HG03280 (cell line): ENCODE data around the gene KCNH1.

Experiments
- ATAC-seq: cut with Tn5 transposase; IDR thresholded peaks from one replicate; pipeline ENCODE4 v1.9.1; 2021; ENCODE audit warnings: mild to moderate bottlenecking, moderate library complexity; ENCODE audit not compliant: unreplicated experiment

Gene KCNH1

DNA sequence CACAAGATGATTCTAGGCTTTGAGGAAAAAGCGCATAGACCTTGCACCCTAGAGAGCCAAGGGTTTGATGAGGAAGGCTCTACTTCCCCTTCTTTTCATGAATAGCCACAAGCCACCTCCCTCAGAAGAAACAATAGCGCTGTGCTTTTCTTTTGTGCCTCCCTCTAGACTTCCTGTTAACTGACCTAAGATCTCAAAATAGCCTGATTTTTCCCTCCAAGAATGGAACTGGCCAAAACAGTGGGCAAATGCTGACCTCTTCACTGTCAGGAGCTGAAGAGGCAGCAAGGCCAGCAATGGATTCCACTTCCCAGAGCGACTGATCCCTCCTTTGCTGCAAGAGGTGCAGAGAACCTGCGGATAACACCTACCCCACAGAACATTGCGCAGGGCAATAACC lies 362.8 kb downstream of the KCNH1 start:
- no peak for ATAC-seq

- no peak for ATAC-seq
Measured at GRCh38 chr1:210770396-210770984, 363.5 kb downstream of the KCNH1 start.

GRCh38 chr1:210769473-210769872 lies 364.5 kb downstream of the KCNH1 start:
- no peak for ATAC-seq

DNA sequence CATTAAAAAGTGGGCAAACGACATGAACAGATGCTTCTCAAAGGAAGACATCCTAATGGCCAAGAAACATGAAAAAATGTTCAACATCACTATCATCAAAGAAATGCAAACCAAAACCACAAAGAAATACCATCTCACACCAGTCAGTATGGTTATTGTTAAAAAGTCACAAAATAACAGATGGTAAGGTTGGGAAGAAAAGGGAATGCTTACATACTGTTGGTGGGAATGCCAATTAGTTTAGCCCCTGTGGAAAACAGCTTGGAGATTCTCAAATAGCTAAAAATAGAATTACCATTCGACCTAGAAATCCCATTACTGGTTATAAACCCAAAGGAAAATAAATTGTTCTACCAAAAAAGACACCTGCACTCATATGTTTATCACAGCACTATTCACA lies 369.4 kb downstream of the KCNH1 start:
- ATAC-seq = no peak

GRCh38 chr1:210758761-210759160 lies 375.2 kb downstream of the KCNH1 start:
- no peak for ATAC-seq

- no peak for ATAC-seq
Measured at GRCh38 chr1:210758261-210758660, 375.7 kb downstream of the KCNH1 start.

GRCh38 chr1:210757677-210758076 lies 376.3 kb downstream of the KCNH1 start:
- no peak for ATAC-seq

DNA sequence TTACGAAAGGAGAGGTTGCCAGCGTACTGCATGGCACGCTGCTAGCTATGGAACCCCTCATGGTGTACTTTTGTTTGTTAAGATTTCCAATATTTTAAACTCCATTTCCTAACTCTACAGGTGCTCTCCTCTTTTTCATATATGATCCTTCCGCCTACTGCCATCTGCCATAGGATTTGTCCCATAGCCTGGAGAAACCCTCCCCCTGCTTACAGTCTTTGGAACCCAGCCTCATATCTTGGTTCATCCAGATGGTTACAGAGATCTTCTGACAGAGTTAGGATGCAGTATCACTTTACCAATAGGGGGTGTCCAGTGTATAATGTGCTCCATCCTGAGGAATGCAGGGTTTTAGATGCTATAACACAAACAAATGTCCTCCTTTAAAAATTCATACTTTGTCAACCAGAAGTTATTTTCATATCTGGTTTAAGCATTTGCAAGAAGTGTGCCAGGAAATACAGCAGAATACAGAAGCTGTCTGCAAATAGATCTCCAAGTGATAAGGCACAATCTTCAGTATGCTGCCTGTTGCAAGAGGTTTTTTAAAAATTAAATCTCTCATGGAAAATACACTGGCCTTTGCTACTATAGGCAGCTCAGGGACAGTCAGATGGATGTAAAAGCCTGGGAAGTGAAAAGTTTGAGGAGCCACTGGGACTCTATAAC lies 377.8 kb downstream of the KCNH1 start:
- no peak for ATAC-seq

DNA sequence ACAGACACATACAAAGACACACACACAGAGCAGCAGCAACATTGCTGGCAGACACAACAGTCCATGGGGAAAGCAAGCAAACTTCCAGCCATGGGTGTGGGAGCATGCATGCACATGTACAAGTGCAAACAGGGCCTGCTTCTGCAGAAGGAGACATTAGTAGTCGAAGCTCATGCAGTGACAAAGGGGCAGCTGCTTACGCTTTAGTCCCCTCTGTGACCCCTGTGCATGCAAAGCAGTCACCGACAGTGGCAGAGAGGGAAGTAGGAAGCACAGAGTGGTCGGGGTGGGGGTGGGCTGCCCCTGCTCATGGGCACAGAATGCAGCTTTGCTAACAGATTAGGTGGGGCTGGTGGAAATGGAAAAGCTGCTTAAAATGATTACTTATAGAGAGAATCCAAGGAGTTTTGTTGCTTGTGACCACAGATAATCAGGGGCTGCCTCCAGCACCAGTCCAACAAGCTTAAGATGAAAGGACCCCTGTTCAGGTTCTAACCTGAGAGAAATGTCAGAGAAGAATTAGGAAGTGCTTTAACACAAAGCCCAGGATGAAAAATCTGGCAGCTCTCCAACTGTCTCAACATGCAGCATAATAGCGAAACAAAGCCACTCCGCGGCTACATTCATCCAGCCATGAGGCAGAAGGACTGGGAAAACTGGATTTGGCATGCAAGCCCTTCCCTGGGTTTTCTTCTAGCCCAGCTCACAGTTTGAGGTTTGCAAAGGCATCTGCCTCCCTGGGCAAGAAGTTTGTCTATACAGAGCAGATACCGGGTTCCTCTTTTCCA lies 378.9 kb downstream of the KCNH1 start:
- ATAC-seq = no peak

- no peak for ATAC-seq
Measured at GRCh38 chr1:210751911-210752310, 382.0 kb downstream of the KCNH1 start.

GRCh38 chr1:210750468-210750867 lies 383.5 kb downstream of the KCNH1 start:
- no peak for ATAC-seq

DNA sequence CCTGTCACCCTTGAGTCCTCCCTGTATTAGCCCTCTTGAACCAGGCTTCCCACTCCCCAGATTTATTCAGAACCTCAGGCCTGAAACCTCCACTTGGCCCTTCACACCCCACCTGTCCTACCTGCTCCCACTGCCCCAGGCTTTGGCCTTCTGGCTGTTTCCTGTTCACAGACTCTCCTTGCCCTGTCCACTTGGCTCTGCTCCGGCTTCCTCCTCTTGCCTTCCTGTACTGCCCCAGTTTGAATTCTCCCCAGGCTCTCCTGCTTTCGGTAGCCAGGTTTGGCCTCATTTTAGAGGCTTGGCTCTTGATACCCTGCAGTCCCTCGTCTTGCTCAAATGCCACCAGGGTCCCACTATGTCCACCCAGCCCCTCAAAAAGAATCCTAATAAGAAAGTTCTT lies 385.2 kb downstream of the KCNH1 start:
- ATAC-seq = no peak

- no peak for ATAC-seq
Measured at GRCh38 chr1:210747890-210748289, 386.1 kb downstream of the KCNH1 start.

GRCh38 chr1:210747112-210747511 lies 386.8 kb downstream of the KCNH1 start:
- no peak for ATAC-seq

DNA sequence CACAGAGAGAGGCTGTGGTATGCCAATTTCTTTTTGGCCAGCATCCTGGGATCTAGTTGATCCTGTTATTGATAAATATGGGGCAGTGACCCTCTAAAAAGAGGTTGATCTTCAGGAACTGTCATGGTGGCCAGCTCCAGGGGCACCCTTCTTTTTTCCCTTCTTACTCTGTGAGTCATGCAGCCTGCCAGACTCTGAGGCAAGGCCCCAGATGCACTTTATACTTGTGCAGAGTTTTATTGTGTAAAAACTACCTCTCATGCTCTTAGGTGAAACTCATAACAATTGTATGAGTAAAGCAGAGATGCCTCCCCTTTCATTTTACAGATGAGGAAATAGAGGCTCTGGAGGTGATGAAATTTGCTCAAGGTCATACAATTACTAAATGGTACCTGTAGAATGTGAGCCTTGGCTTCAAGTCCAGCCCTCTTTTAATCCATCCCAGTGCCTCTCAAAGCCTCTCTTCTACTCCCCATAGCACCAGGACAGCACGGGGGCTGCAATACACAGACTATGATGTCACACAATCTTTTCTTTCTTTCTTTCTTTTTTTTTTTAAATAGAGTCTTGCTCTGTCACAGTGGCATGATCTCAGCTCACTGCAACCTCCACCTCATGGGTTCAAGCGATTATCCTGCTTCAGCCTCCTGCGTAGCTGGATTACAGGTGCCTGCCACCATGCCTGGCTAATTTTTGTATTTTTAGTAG lies 387.8 kb downstream of the KCNH1 start:
- ATAC-seq = no peak

DNA sequence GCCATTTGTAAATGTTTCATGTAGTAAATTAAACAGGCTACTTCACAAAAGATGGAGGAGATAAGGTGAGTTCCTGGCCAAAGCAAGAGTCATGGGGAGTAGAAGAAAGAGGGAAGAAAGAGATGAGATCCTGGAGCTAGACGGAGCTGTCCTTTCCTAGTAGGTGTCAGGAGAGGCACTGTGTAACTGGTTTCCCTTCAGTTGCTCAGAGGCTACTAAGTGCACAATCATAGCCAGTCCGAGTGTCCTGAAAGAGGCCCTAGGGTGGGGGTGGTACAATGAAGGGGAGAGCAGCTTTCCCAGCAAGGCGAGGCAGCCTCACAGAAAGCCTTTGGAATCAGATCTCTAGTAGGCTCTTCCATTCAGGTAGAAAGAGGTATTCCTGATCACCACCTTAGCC lies 390.9 kb downstream of the KCNH1 start:
- ATAC-seq = no peak

DNA sequence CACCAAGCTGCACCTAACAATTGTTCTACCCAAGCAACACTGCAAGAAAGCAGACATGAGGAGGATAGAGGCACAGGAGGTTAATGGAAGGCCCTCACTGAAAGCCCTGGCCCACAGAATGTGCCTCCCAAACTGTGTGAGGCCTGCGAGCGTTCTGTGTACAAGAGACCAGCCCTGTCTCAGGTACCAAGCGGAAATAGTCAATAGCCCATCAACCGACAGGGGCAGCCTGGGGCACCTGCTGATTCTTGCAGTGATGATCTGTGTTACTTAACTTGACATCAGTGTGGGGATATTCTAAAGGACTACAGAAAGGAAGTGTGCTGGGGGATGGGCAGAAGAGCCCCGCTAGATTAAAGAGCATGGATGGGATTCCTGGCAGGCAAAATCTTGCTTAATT lies 392.4 kb downstream of the KCNH1 start:
- no peak for ATAC-seq

DNA sequence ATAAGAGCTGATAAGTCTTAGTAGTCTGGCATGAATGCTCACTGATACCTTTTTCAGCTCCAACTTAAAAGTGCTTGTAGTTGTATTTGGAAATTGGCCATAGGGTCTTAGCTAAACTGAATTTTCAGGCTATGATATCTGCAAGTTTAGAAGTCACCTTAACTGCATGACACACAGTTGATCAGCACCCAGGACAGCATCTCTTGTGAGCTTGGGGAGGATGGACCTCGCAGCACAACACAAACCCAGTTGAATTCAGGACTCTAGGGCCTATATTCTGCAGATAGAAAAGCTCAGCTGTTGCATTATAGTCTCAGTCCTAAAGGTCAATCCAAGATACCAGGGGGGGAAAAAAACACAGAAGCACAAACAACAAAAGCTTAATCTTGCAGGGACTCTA lies 394.3 kb downstream of the KCNH1 start:
- no peak for ATAC-seq

GRCh38 chr1:210738256-210738655 lies 395.7 kb downstream of the KCNH1 start:
- ATAC-seq = no peak

DNA sequence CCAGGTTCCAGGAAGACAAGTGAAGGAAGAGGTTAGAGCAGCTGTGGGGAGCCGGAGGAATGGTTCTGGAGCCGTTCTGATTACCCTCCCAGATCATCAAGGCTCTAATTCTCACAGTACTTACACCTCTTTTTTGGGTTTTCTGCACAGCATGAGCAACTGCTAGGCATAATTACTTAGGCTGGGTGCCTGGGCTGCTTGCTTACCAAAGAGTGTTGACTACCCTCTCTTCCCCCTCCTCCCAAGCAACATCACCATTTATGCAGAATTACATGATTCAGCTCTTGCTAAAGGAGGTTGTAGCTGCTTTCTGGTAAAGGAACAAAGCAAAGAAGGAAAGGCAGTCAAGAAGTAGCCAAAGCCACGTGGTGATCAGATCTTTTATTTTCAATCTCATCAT lies 397.2 kb downstream of the KCNH1 start:
- ATAC-seq = no peak

- no peak for ATAC-seq
Measured at GRCh38 chr1:210731597-210731996, 402.4 kb downstream of the KCNH1 start.

GRCh38 chr1:210731193-210731592 lies 402.8 kb downstream of the KCNH1 start:
- no peak for ATAC-seq
